RWPE2 (cell line): ENCODE results near the gene KCNA4.

Experiments
- ATAC-seq: fragments of 200-7000 bp; cut with Tn5 transposase; 3 replicates; pipeline ENCODE4 v1.9.1; 2021; ENCODE audit warnings: low read depth
- DNase-seq: peaks from one replicate; pipeline ENCODE4 v3.0.0-alpha.2; 2020; ENCODE audit warnings: low spot score
- H3K27ac ChIP-seq: fragments of 450-650 bp; 2 replicates; pipeline ENCODE4 v1.5.1; 2017; ENCODE audit warnings: mild to moderate bottlenecking; ENCODE audit not compliant: poor library complexity, severe bottlenecking
- H3K27me3 ChIP-seq: fragments of 250-450 bp; sonication (Bioruptor Pico); 2 replicates; pipeline ENCODE4 v1.5.1; 2021; ENCODE audit warnings: mild to moderate bottlenecking, moderate library complexity; ENCODE audit not compliant: insufficient read depth, poor library complexity, severe bottlenecking
- H3K36me3 ChIP-seq: fragments of 250-450 bp; sonication (Bioruptor Pico); 2 replicates; pipeline ENCODE4 v1.5.1; 2020; ENCODE audit warnings: low read depth, mild to moderate bottlenecking, moderate library complexity
- H3K4me1 ChIP-seq: fragments of 250-450 bp; sonication (Bioruptor Pico); 2 replicates; pipeline ENCODE4 v1.5.1; 2021; ENCODE audit warnings: mild to moderate bottlenecking, moderate library complexity; ENCODE audit not compliant: insufficient read depth, poor library complexity, severe bottlenecking
- H3K4me3 ChIP-seq: fragments of 250-450 bp; sonication (Bioruptor Pico); 2 replicates; pipeline ENCODE4 v1.5.1; 2021; ENCODE audit warnings: mild to moderate bottlenecking, moderate library complexity; ENCODE audit not compliant: severe bottlenecking
- H3K9me3 ChIP-seq: fragments of 250-450 bp; sonication (Bioruptor Pico); 2 replicates; pipeline ENCODE4 v1.5.1; 2021; ENCODE audit warnings: mild to moderate bottlenecking, moderate library complexity; ENCODE audit not compliant: severe bottlenecking
- TF ChIP-seq, protein P1 (sequence below): fragments of 450-650 bp; IDR thresholded peaks from one replicate; pipeline ENCODE4 v1.5.1; 2017; ENCODE audit warnings: mild to moderate bottlenecking, moderate library complexity; ENCODE audit not compliant: poor library complexity, severe bottlenecking

KCNA4 gene

DNA sequence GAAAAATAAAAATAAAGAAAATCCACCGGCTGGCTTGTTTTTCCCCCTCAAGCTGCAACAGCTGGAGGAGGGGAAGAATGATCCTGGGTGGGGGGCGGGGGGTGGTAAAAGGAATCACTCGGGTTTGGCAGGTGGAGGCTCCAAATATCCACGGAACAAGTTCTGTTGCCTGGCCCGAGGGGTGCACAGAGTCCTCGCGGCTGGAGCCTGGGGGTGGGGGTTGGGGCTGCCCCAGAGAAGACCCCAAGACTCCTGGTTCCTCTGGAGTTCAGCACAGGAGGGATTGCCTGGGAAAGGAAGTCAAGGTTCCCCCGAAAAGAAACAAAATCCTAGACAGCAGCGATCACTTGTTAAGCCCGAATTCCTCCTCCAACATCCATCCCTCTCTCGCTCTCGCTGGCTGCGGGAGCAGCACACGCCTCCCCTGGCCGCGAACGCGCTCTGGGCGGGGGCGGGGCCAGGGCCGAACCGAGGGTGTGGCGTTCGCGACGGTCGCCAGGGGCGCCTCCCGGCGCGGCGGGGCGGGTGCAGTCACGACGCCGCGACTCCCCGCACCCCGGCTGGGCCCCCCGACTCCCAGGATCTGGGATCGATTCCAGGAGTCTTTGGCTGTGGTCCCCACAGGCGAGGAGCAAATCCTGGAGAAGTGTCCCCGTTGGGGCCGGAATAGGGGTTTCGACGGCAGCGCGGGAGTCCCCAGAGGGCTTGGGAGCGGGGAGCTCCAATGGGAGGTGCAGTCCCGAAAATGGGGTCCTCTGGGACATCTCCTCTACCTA is at the start of gene KCNA4:
Gene KCNA4 (minus strand): TSS at position 443 of the 776 bp plus-strand sequence. CDS start 4,352 bp downstream, outside the sequence.
- Histone ChIP-seq H3K27ac (no peak within 1 kb of the TSS), H3K36me3 (no peaks in the 10 kb centered on the region), H3K4me1 (no peaks in the 10 kb centered on the region), H3K4me3 (peak within 1 kb of the TSS; percentile 4), H3K27me3 (peaks cover 57% of the 10 kb centered on the region), H3K9me3 (no peaks in the 10 kb centered on the region)
- TF ChIP-seq, protein P1, sequence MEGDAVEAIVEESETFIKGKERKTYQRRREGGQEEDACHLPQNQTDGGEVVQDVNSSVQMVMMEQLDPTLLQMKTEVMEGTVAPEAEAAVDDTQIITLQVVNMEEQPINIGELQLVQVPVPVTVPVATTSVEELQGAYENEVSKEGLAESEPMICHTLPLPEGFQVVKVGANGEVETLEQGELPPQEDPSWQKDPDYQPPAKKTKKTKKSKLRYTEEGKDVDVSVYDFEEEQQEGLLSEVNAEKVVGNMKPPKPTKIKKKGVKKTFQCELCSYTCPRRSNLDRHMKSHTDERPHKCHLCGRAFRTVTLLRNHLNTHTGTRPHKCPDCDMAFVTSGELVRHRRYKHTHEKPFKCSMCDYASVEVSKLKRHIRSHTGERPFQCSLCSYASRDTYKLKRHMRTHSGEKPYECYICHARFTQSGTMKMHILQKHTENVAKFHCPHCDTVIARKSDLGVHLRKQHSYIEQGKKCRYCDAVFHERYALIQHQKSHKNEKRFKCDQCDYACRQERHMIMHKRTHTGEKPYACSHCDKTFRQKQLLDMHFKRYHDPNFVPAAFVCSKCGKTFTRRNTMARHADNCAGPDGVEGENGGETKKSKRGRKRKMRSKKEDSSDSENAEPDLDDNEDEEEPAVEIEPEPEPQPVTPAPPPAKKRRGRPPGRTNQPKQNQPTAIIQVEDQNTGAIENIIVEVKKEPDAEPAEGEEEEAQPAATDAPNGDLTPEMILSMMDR: no peak
- ATAC-seq: peak; percentile 72
- DNase-seq: no peak

DNA sequence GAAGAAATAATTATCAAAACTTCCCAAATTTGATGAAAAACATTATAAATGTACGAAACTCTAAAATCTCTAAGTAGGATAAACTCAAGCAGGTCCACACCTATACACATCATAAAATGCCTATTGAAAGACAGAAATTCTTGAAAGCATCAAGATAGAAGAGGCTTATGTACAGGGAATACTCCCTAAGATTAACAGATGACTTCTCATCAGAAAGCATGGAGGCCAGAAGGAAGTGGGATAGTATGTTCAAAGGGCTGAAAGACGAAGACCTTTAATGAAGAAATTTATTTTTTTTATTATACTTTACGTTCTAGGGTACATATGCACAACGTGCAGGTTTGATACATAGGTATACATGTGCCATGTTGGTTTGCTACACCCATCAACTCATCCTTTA is 45.3 kb upstream of the KCNA4 start:
- ATAC-seq (no peak), DNase-seq (no peak)
- H3K9me3 ChIP-seq: no peaks in the 10 kb centered on the region
- H3K27ac ChIP-seq: no peak overlapping the region
- H3K4me3 ChIP-seq: no peak overlapping the region
- no peaks in the 10 kb centered on the region for H3K36me3 ChIP-seq
- TF ChIP-seq, protein P1: no peak
- no peaks in the 10 kb centered on the region for H3K27me3 ChIP-seq
- H3K4me1 ChIP-seq: no peaks in the 10 kb centered on the region

DNA sequence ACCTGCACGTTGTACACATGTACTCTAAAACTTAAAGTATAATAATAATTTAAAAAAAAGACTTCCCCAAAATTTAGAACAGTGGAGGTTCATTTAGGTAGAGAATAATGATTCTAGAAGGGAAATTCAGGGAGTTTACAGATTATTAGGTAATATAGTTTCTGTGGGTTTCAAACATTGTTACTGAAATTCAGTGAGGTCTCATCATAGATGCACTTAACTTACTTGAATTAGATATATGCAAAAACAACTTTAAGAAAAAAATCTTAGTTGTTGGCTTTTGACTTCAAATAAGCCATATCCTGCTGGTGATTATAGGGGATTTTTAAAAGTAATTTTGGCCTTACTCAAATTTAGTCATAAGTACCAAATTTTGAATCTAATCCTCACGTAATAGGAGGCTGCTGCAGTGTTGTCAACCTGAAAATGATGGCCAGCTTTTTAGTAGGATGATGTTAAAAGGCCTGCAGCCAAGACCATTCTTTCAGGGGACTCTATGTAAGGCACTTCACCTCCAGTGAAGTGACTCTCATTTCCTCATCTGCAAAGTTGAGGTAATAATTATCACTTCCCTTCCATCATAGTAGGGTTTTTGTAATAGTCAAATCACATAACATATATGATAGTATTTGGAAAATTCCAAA is 42.5 kb upstream of the KCNA4 start:
- no peak for DNase-seq
- TF ChIP-seq, protein P1: no peak
- Histone ChIP-seq H3K27ac (no peak overlapping the region), H3K4me1 (no peaks in the 10 kb centered on the region), H3K27me3 (no peaks in the 10 kb centered on the region), H3K4me3 (no peak overlapping the region), H3K9me3 (no peaks in the 10 kb centered on the region), H3K36me3 (no peaks in the 10 kb centered on the region)
- ATAC-seq: no peak

DNA sequence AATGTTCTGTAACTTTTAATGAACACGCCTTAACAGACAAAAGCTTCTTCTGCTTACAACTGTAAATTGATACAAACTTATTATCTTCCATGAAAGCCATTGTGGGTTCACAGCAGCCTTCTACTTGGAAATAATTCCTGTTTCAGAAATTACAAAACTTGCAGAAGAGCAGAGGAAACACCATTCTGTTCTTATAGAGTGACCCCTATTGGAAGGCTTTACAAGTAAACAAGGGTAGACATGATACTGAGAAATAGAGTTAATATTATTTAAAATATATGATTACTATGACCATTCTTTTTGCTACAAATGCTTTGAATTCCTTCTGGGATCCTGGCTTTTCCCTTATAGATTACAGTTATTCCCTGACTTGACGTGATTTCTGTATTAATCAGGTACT is 32.4 kb upstream of the KCNA4 start:
- TF ChIP-seq, protein P1: no peak
- no peaks in the 10 kb centered on the region for H3K4me1 ChIP-seq
- H3K36me3 ChIP-seq: no peaks in the 10 kb centered on the region
- no peaks in the 10 kb centered on the region for H3K27me3 ChIP-seq
- no peak overlapping the region for H3K4me3 ChIP-seq
- H3K27ac ChIP-seq: no peak overlapping the region
- DNase-seq (no peak), ATAC-seq (no peak)
- H3K9me3 ChIP-seq: no peaks in the 10 kb centered on the region

DNA sequence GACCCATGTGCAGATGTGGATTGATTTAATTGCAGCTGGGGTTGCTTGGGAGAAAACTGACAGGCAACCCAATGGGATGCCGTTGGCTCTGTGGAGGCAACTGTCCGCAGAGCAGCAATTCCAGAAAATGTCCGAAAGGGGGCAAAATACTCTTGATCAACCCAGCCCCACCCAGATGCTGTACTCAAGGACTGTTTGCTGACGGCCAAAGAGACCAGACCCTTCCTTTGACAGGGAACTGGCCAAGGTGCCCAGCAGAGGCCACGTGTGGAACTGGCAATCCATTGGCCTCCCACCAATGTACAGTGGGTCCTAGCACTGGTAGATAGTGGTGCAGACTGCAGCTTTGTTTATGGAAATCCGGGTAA is 29.7 kb upstream of the KCNA4 start:
- Histone ChIP-seq H3K36me3 (no peaks in the 10 kb centered on the region), H3K27ac (no peak overlapping the region), H3K4me1 (no peaks in the 10 kb centered on the region), H3K27me3 (no peaks in the 10 kb centered on the region), H3K9me3 (no peaks in the 10 kb centered on the region), H3K4me3 (no peak overlapping the region)
- no peak for DNase-seq
- TF ChIP-seq, protein P1: no peak
- ATAC-seq: no peak
